ENCODE data around the gene PLEKHH1. TPM values are rescaled to one million over a fixed set of nuclear protein-coding genes. Genes with fewer than 3 reads are reported as not detected.

PLEKHH1 gene
- total RNA-seq, 1 experiment from 2014 or later, result 35.3 TPM

GRCh38 chr14:67490196-67490595 lies 42.9 kb upstream of the PLEKHH1 start:
- Histone ChIP-seq H3K18ac (ENCODE audit: insufficient read length, low read depth, low read length) (no peak overlapping the region), H2BK15ac (ENCODE audit: low read depth, low read length) (no peak overlapping the region), H3K4ac (ENCODE audit: low read depth, low read length) (no peak overlapping the region), H3K79me2 (ENCODE audit: insufficient read depth, low read length) (no peaks in the 10 kb centered on the region), H4K91ac (ENCODE audit: insufficient read length, low read depth, low read length) (no peak overlapping the region), H3K23ac (ENCODE audit: insufficient read length, low read depth, low read length) (no peak overlapping the region), H3K56ac (ENCODE audit: insufficient read length, low read depth, low read length) (no peak overlapping the region), H3K79me1 (ENCODE audit: insufficient read depth, low read depth, low read length, poor library complexity, severe bottlenecking) (no peaks in the 10 kb centered on the region), H3K9ac (ENCODE audit: extremely low read depth, insufficient read length, low read length) (no peak overlapping the region), H3K27me3 (ENCODE audit: insufficient read depth, low read length) (no peaks in the 10 kb centered on the region), H3K9me3 (ENCODE audit: control insufficient read depth, low read depth, low read length) (peaks cover 8% of the 10 kb centered on the region), H3K23me2 (ENCODE audit: insufficient read length, low read depth, low read length, poor library complexity, severe bottlenecking) (no peaks in the 10 kb centered on the region), H2BK120ac (ENCODE audit: low read depth, low read length, poor library complexity, severe bottlenecking) (no peak overlapping the region), H3K4me1 (ENCODE audit: insufficient read depth, low read length) (no peaks in the 10 kb centered on the region), H4K8ac (replicated peaks; ENCODE audit: insufficient read length, low read depth, low read length) (no peak overlapping the region), H4K5ac (ENCODE audit: insufficient read length, low read depth, low read length) (no peak overlapping the region), H2BK20ac (ENCODE audit: low read depth, low read length, poor library complexity, severe bottlenecking) (no peak overlapping the region), H2AFZ (ENCODE audit: low read length) (no peak overlapping the region), H3T11ph (ENCODE audit: low read length) (no peak overlapping the region), H2AK5ac (ENCODE audit: insufficient read length, low read length) (no peak overlapping the region), H3K4me2 (ENCODE audit: insufficient read depth, insufficient read length, low read length) (no peak overlapping the region), H3K27ac (ENCODE audit: insufficient read length, low read depth, low read length) (no peak overlapping the region), H4K20me1 (ENCODE audit: control insufficient read depth, insufficient read depth, insufficient read length) (no peaks in the 10 kb centered on the region), H2BK5ac (ENCODE audit: insufficient read length, low read length) (no peak overlapping the region), H2BK12ac (ENCODE audit: insufficient read length, low read depth, low read length) (no peak overlapping the region), H3K14ac (ENCODE audit: insufficient read depth, low read length) (no peak overlapping the region)
- Mint-ChIP-seq H3K36me3 (ENCODE audit: insufficient read depth in 1 of 3, low read depth in 3 of 3) (peaks cover 14 to 16% (median 15%) of the 10 kb centered on the region in 3 experiments), H3K27ac (no peak overlapping the region), H3K4me1 (peaks cover 21 to 25% of the 10 kb centered on the region in 2 experiments), H3K9me3 (peaks cover 18 to 22% of the 10 kb centered on the region in 2 experiments), H3K4me3 (no peak overlapping the region), H3K27me3 (ENCODE audit: low read depth) (peaks cover 7% of the 10 kb centered on the region; the same call in 1 of the 2 replicates)
- WGBS (ENCODE audit: extremely low coverage, insufficient read length, low lambda C conversion rate), result no CpG with 5 or more reads among the region's 4 CpGs
- no peak for TF ChIP-seq CTCF (conservative IDR thresholded peaks at IDR 0.05)
- no peak for DNase-seq

Data from H9 (cell line).